ENCODE measurements around the gene KRTAP9-7. TPM values are rescaled to one million over a fixed set of nuclear protein-coding genes. Genes with fewer than 3 reads are reported as not detected.

Gene KRTAP9-7
- total RNA-seq, 1 experiment from 2014 or later = not detected

DNA sequence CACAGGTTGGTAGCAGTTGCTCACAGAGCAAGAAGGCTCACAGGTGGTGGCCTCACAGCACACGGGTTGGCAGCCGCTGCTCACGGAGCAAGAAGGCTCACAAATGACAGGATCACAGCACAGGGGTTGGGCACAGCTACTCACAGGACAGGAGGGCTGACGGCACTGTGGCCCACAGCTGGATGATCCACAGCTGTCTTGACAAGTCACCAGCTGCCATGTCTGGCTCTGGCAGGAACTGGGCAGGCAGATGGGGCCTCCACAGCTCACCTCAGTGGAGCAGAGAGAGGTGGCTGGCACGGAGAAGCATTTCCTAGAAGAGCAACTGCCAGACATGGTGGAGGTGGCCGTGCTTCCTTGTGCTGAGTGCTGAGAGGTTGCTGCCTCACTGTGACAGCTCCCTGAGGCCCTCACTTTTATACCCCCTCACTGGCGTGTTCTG lies 33.4 kb downstream of the KRTAP9-7 start, which contains the start of gene KRTAP16-1:
Gene KRTAP16-1 (minus strand): TSS at position 392 of the 442 bp plus-strand sequence. CDS start 56 bp downstream, at position 336.
- TF ChIP-seq, protein P1, sequence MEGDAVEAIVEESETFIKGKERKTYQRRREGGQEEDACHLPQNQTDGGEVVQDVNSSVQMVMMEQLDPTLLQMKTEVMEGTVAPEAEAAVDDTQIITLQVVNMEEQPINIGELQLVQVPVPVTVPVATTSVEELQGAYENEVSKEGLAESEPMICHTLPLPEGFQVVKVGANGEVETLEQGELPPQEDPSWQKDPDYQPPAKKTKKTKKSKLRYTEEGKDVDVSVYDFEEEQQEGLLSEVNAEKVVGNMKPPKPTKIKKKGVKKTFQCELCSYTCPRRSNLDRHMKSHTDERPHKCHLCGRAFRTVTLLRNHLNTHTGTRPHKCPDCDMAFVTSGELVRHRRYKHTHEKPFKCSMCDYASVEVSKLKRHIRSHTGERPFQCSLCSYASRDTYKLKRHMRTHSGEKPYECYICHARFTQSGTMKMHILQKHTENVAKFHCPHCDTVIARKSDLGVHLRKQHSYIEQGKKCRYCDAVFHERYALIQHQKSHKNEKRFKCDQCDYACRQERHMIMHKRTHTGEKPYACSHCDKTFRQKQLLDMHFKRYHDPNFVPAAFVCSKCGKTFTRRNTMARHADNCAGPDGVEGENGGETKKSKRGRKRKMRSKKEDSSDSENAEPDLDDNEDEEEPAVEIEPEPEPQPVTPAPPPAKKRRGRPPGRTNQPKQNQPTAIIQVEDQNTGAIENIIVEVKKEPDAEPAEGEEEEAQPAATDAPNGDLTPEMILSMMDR (IDR thresholded peaks at IDR 0.05; ENCODE audit: unreplicated experiment) = no peak
- H3K36me3 Mint-ChIP-seq (ENCODE audit: insufficient read depth, unreplicated experiment) = no peaks in the 10 kb centered on the region
- CTCF ChIA-PET = no interaction called here
- intact Hi-C loops (cut with micrococcal nuclease; ENCODE audit: unreplicated experiment) = no loop called here
- H3K9me3 Mint-ChIP-seq (ENCODE audit: low read depth, unreplicated experiment) = no peaks in the 10 kb centered on the region
- H3K4me3 Mint-ChIP-seq (ENCODE audit: low read depth, unreplicated experiment) = no peak within 1 kb of the TSS
- H3K27ac Mint-ChIP-seq (ENCODE audit: unreplicated experiment) = no peak within 1 kb of the TSS
- H3K4me1 Mint-ChIP-seq (ENCODE audit: low read depth, unreplicated experiment) = peaks cover 8% of the 10 kb centered on the region
- H3K27me3 Mint-ChIP-seq (ENCODE audit: unreplicated experiment) = peaks cover 22% of the 10 kb centered on the region
- no peak for DNase-seq
- BruUV-seq (replicated peaks) = no TSS peak

DNA sequence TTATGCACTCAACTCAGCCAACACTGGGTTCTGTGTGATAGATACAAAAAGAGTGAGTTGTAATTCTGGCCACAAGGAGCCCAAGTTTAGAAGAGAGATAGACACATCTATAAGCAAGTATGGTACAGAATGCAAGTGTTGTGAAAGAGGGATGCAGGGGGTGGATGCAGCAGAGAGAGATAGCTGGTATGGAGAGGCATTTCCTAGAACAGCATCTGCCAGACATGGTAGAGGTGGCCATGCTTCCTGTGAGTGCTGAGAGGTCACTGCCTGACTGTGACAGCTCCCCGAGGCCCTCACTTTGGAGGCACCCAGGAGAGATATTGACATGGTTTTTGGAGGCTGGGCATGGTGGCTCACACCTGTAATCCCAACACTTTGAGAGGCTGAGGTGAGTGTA lies 35.6 kb downstream of the KRTAP9-7 start:
- no peaks in the 10 kb centered on the region for H3K36me3 Mint-ChIP-seq (ENCODE audit: insufficient read depth, unreplicated experiment)
- no peaks in the 10 kb centered on the region for H3K9me3 Mint-ChIP-seq (ENCODE audit: low read depth, unreplicated experiment)
- H3K27ac Mint-ChIP-seq (ENCODE audit: unreplicated experiment) = no peak overlapping the region
- intact Hi-C loops (cut with micrococcal nuclease; ENCODE audit: unreplicated experiment) = no loop called here
- TF ChIP-seq, protein P1 (IDR thresholded peaks at IDR 0.05; ENCODE audit: unreplicated experiment) = no peak
- DNase-seq = no peak
- CTCF ChIA-PET = no interaction called here
- H3K4me3 Mint-ChIP-seq (ENCODE audit: low read depth, unreplicated experiment) = no peak overlapping the region
- H3K27me3 Mint-ChIP-seq (ENCODE audit: unreplicated experiment) = peaks cover 22% of the 10 kb centered on the region
- H3K4me1 Mint-ChIP-seq (ENCODE audit: low read depth, unreplicated experiment) = peaks cover 8% of the 10 kb centered on the region
- no TSS peak for BruUV-seq (replicated peaks)

DNA sequence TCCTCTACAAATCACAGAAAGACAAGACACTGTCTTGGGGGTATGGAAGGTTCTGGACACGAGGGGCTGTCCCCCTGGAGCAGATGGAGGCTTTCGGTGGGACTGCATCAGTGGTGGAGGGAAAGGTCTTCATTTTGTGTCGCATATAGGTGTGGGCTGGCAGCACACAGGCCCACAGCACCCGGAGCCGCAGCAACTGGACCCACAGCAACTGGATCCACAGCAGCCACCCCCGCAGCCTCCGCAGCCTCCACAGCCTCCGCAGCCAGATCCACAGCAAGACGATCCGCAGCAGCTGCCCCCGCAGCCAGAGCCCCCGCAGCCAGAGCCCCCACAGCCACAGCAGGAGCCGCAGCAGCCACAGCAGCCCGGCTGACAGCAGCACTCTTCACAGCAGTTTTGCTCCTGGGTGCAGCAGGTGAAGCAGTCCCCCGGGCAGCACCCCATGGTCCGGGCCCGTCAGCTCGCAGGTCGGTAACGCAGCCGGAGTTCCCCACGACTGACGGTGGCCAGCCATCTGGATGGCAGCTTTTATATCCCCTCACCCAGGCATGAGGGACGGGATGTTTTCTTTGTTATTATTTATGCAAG lies 39.8 kb downstream of the KRTAP9-7 start, which contains the start of gene KRTAP17-1:
Gene KRTAP17-1 (minus strand): TSS at position 507 of the 591 bp plus-strand sequence. CDS start 60 bp downstream, at position 447.
- Mint-ChIP-seq H3K4me1 (ENCODE audit: low read depth, unreplicated experiment) (no peaks in the 10 kb centered on the region), H3K9me3 (ENCODE audit: low read depth, unreplicated experiment) (no peaks in the 10 kb centered on the region), H3K36me3 (ENCODE audit: insufficient read depth, unreplicated experiment) (no peaks in the 10 kb centered on the region), H3K4me3 (ENCODE audit: low read depth, unreplicated experiment) (no peak within 1 kb of the TSS), H3K27ac (ENCODE audit: unreplicated experiment) (no peak within 1 kb of the TSS), H3K27me3 (ENCODE audit: unreplicated experiment) (no peaks in the 10 kb centered on the region)
- CTCF ChIA-PET = no interaction called here
- TF ChIP-seq, protein P1 (IDR thresholded peaks at IDR 0.05; ENCODE audit: unreplicated experiment) = no peak
- BruUV-seq (replicated peaks) = no TSS peak
- no peak for DNase-seq
- intact Hi-C loops (cut with micrococcal nuclease; ENCODE audit: unreplicated experiment) = no loop called here

DNA sequence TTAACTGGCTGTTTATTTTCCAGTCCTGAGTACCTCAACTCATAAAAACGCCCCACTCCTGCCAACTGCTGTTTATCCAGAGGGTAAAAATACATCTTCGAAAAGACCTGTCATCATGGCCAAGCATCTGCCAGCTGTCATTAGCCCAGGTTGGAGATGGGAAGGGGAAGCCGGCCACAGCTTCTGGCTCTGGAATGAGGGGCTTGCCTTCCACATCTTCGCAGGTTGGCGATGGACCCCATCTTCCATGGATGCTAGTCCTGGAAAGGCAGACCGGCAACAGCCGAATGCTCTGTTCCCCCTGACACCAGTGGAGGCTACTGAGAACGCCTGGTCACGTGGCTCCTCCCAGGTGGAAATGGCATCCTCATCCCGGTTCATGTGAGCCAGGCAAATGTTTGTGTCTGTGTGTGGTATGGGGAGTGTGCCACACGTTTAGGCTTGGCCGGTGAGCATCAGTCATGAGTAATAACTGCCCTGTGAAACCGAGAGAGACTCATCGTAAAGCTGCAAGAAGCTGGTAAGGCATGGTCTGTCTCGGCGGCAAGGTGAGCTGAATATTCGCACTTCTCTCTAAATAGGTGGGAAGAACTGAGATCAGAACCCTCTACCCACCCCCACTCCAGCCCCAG lies 40.4 kb downstream of the KRTAP9-7 start:
- Mint-ChIP-seq H3K27me3 (ENCODE audit: unreplicated experiment) (no peaks in the 10 kb centered on the region), H3K27ac (ENCODE audit: unreplicated experiment) (no peak overlapping the region), H3K36me3 (ENCODE audit: insufficient read depth, unreplicated experiment) (no peaks in the 10 kb centered on the region), H3K4me1 (ENCODE audit: low read depth, unreplicated experiment) (no peaks in the 10 kb centered on the region), H3K9me3 (ENCODE audit: low read depth, unreplicated experiment) (peaks cover 3% of the 10 kb centered on the region), H3K4me3 (ENCODE audit: low read depth, unreplicated experiment) (no peak overlapping the region)
- intact Hi-C loops (cut with micrococcal nuclease; ENCODE audit: unreplicated experiment) = no loop called here
- TF ChIP-seq, protein P1 (IDR thresholded peaks at IDR 0.05; ENCODE audit: unreplicated experiment) = no peak
- no TSS peak for BruUV-seq (replicated peaks)
- CTCF ChIA-PET = no interaction called here
- no peak for DNase-seq

All from Calu3 (cell line).